H54 (cell line): Measurements from ENCODE around the gene ARHGEF7.

Experiments
- DNase-seq: peaks from one replicate; pipeline ENCODE4 v3.0.0; 2011; ENCODE audit warnings: low spot score, mixed read lengths; ENCODE audit not compliant: insufficient read length
- FAIRE-seq: peaks from 3 replicates; lab custom pipeline; 2011; peaks lifted over from hg19 to GRCh38; lab: Jason Lieb, UNC
- POLR2A ChIP-seq: IDR thresholded peaks from 2 replicates; pipeline ENCODE4 v1.6.1; 2011; ENCODE audit warnings: low read depth, mild to moderate bottlenecking, low read length

Gene ARHGEF7

GRCh38 chr13:111303559-111303958 lies 188.4 kb downstream of the ARHGEF7 start:
- no peak for TF ChIP-seq POLR2A
- DNase-seq (no peak), FAIRE-seq (no peak)

- no peak for FAIRE-seq
- no peak for DNase-seq
- TF ChIP-seq POLR2A, result no peak
Observed at GRCh38 chr13:111304041-111304544, 189.0 kb downstream of the ARHGEF7 start.

- TF ChIP-seq POLR2A, result no peak
- FAIRE-seq, result no peak
- DNase-seq, result no peak
Observed at GRCh38 chr13:111304603-111305289, 189.6 kb downstream of the ARHGEF7 start.

- FAIRE-seq (no peak), DNase-seq (no peak)
- TF ChIP-seq POLR2A, result no peak
Observed at GRCh38 chr13:111312944-111313590, 198.0 kb downstream of the ARHGEF7 start.

- no peak for TF ChIP-seq POLR2A
- no peak for FAIRE-seq
- DNase-seq, result no peak
Observed at GRCh38 chr13:111313911-111314425, 198.9 kb downstream of the ARHGEF7 start.

- FAIRE-seq (no peak), DNase-seq (no peak)
- TF ChIP-seq POLR2A, result no peak
Observed at GRCh38 chr13:111314852-111315251, 199.7 kb downstream of the ARHGEF7 start.

- no peak for FAIRE-seq
- DNase-seq, result no peak
- TF ChIP-seq POLR2A, result no peak
Observed at GRCh38 chr13:111315347-111315995, 200.4 kb downstream of the ARHGEF7 start.

- DNase-seq (no peak), FAIRE-seq (no peak)
- no peak for TF ChIP-seq POLR2A
Observed at GRCh38 chr13:111316161-111316730, 201.1 kb downstream of the ARHGEF7 start.

GRCh38 chr13:111317042-111317550 lies 202.0 kb downstream of the ARHGEF7 start:
- DNase-seq, result no peak
- FAIRE-seq, result no peak
- no peak for TF ChIP-seq POLR2A

- FAIRE-seq (no peak), DNase-seq (no peak)
- no peak for TF ChIP-seq POLR2A
Observed at GRCh38 chr13:111317571-111318345, 202.6 kb downstream of the ARHGEF7 start.

- no peak for DNase-seq
- no peak for FAIRE-seq
- TF ChIP-seq POLR2A, result no peak
Observed at GRCh38 chr13:111318386-111318785, 203.3 kb downstream of the ARHGEF7 start.

GRCh38 chr13:111319521-111319920 lies 204.4 kb downstream of the ARHGEF7 start:
- DNase-seq (no peak), FAIRE-seq (no peak)
- no peak for TF ChIP-seq POLR2A
